Measurements from ENCODE around the gene DDX39B.

DNA sequence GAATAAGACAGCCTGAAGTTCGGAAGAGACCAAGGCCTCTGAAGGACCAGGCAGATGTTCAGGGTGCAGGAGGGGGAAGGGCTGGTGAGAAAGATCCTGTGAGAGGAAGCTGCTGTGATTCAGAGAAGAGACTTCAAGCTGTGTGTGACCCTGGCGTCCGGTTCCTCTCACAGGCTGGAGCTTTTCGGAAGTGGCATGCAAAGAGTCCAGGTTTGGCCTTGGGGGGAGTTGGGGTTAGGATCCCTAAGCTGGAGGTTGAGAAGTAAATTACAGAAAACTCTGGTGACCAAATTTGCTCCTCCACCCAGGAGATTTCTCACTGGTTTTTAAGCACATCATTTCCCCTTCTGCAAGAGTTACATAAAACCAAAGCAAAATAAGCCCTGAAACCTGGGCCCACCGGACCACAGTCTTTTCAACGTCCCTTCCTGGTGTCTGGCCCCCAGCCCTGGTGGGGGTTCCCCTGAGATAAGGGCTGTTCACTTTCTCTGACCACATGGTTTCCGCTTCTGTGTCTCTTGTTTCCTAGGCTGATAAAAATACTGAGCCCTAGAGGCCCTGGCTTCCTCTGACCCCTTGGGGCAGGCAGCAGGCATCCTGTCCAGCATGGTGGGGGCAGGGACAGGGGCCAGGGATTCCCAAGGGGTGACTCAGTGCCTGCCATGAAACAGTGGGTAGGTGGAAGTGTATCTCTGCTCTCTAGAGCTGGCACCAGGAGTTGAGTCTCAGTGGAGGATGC lies 18.3 kb upstream of the DDX39B start:
- TF ChIP-seq POLR2A (IDR thresholded peaks at IDR 0.05) = no peak
- TF ChIP-seq CTCF (IDR thresholded peaks at IDR 0.05 in 4 of 5, conservative IDR thresholded peaks at IDR 0.05 in 1 of 5) = no peak

Measured in gastrocnemius medialis (tissue), 4 donors.